ENCODE measurements around the gene CLDN34.

CLDN34 gene

GRCh38 chrX:9992061-9992460 is 24.9 kb downstream of the CLDN34 start:
- peaks cover 0 to 2% (median 0%) of the 10 kb centered on the region in 4 experiments for H3K4me1 ChIP-seq (ENCODE audit: control extremely low read depth in 1 of 4, control insufficient read depth in 4 of 4, insufficient read depth in 4 of 4, low read length in 3 of 4)

DNA sequence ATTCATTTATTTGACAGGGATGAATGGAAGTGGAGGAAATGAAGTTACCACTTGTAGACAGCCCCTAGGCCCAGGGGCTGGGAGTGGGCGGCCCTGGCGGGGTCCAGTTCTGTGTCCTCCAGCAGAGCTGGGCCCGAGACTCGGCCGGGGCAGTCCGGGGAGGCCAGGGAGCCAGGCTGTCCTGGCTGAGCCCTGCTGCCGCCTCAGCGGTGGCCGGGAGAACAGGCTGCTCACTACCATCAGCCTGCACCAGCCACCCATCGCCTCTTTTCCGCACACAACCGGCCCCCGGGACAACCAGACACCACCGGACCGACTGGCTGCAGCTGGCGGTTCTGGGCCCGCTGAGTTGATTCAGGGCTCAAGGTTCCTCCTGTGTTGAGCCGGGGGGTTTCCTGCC is 25.6 kb downstream of the CLDN34 start:
- H3K9me3 ChIP-seq (ENCODE audit: control extremely low read depth in 1 of 5, control insufficient read depth in 4 of 5, insufficient read depth in 2 of 5, low read depth in 1 of 5, low read length in 4 of 5), result no peaks in the 10 kb centered on the region
- WGBS (ENCODE audit: insufficient coverage), result 99% methylated on average over 12 of the region's 18 CpGs
- CTCF ChIA-PET, result interaction anchor here (1.1 to 2.2 kb wide), 8 partner anchors 9 to 126 kb away, joined by 3 to 10 read pairs (median 5); no protein-coding TSS in a partner anchor
- H3K36me3 ChIP-seq (ENCODE audit: control insufficient read depth in 4 of 4, insufficient read depth in 4 of 4, low read length in 3 of 4), result no peaks in the 10 kb centered on the region
- H3K4me1 ChIP-seq (ENCODE audit: control extremely low read depth in 1 of 4, control insufficient read depth in 4 of 4, insufficient read depth in 4 of 4, low read length in 3 of 4), result peaks cover 0 to 2% (median 0%) of the 10 kb centered on the region in 4 experiments
- no peaks in the 10 kb centered on the region for H3K27me3 ChIP-seq (replicated peaks in 2 of 5; ENCODE audit: control insufficient read depth in 4 of 5, insufficient read depth in 5 of 5, low read length in 4 of 5)
- H3K4me3 ChIP-seq (ENCODE audit: control insufficient read depth in 1 of 7, extremely low read depth in 1 of 7, insufficient read depth in 4 of 7, low read depth in 2 of 7, low read length in 6 of 7), result no peak overlapping the region
- no peak for DNase-seq
- H3K27ac ChIP-seq (ENCODE audit: insufficient read depth in 1 of 2, low read depth in 1 of 2, low read length in 2 of 2, poor library complexity in 1 of 2, severe bottlenecking in 2 of 2), result no peak overlapping the region
- POLR2A ChIA-PET, result no interaction called here

More at GRCh38 chrX:9992061-9992460, 24.9 kb downstream of the CLDN34 start:
- WGBS (ENCODE audit: insufficient coverage), result 88% methylated on average over 28 of the region's 28 CpGs
- no peak for DNase-seq
- CTCF ChIA-PET, result interaction anchor here (1.0 to 2.2 kb wide), 13 partner anchors 9 to 128 kb away, joined by 3 to 10 read pairs (median 4); no protein-coding TSS in a partner anchor
- POLR2A ChIA-PET, result no interaction called here
- Histone ChIP-seq H3K27me3 (replicated peaks in 2 of 5; ENCODE audit: control insufficient read depth in 4 of 5, insufficient read depth in 5 of 5, low read length in 4 of 5) (no peaks in the 10 kb centered on the region), H3K36me3 (ENCODE audit: control insufficient read depth in 4 of 4, insufficient read depth in 4 of 4, low read length in 3 of 4) (no peaks in the 10 kb centered on the region), H3K9me3 (ENCODE audit: control extremely low read depth in 1 of 5, control insufficient read depth in 4 of 5, insufficient read depth in 2 of 5, low read depth in 1 of 5, low read length in 4 of 5) (no peaks in the 10 kb centered on the region), H3K27ac (ENCODE audit: insufficient read depth in 1 of 2, low read depth in 1 of 2, low read length in 2 of 2, poor library complexity in 1 of 2, severe bottlenecking in 2 of 2) (no peak overlapping the region), H3K4me3 (ENCODE audit: control insufficient read depth in 1 of 7, extremely low read depth in 1 of 7, insufficient read depth in 4 of 7, low read depth in 2 of 7, low read length in 6 of 7) (no peak overlapping the region)

DNA sequence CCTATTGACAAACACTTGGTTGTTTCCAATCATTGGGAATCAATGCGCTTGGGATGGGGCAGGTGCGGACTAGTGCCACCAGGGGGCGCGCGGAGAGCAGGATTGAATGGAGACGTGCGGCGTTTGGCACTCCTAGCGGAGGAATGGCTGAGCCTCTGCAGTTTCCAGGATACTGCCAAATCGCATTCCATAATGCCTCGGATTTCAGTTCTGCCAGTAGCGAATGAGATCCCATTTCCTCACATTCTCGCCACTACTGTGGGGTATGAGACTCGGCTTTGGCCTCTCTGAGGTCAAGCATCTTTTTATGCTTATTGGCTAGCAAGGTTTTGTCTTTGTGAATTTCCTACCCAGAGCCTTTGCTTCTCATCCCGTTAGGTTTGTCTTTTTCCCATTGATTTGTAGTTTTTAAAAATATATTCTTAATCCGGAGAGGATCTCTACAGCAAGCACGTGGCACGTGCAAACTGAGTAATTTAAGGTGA is 28.7 kb downstream of the CLDN34 start:
- CTCF ChIA-PET, result interaction anchor here (0.8 to 7.0 kb wide), 7 partner anchors 29 to 129 kb away, joined by 3 to 84 read pairs (median 3); no protein-coding TSS in a partner anchor
- no peaks in the 10 kb centered on the region for H3K9me3 ChIP-seq (ENCODE audit: control extremely low read depth in 1 of 5, control insufficient read depth in 4 of 5, insufficient read depth in 2 of 5, low read depth in 1 of 5, low read length in 4 of 5)
- H3K27ac ChIP-seq (ENCODE audit: insufficient read depth in 1 of 2, low read depth in 1 of 2, low read length in 2 of 2, poor library complexity in 1 of 2, severe bottlenecking in 2 of 2), result no peak overlapping the region
- POLR2A ChIA-PET, result no interaction called here
- DNase-seq, result peak; percentile 61 to 74 (median 67)
- H3K4me3 ChIP-seq (ENCODE audit: control insufficient read depth in 1 of 7, extremely low read depth in 1 of 7, insufficient read depth in 4 of 7, low read depth in 2 of 7, low read length in 6 of 7), result no peak overlapping the region
- WGBS (ENCODE audit: insufficient coverage), result 24% methylated on average over 13 of the region's 18 CpGs
- peaks cover 0 to 2% (median 0%) of the 10 kb centered on the region in 4 experiments for H3K4me1 ChIP-seq (ENCODE audit: control extremely low read depth in 1 of 4, control insufficient read depth in 4 of 4, insufficient read depth in 4 of 4, low read length in 3 of 4)
- no peaks in the 10 kb centered on the region for H3K36me3 ChIP-seq (ENCODE audit: control insufficient read depth in 4 of 4, insufficient read depth in 4 of 4, low read length in 3 of 4)
- H3K27me3 ChIP-seq (replicated peaks in 2 of 5; ENCODE audit: control insufficient read depth in 4 of 5, insufficient read depth in 5 of 5, low read length in 4 of 5), result no peaks in the 10 kb centered on the region

DNA sequence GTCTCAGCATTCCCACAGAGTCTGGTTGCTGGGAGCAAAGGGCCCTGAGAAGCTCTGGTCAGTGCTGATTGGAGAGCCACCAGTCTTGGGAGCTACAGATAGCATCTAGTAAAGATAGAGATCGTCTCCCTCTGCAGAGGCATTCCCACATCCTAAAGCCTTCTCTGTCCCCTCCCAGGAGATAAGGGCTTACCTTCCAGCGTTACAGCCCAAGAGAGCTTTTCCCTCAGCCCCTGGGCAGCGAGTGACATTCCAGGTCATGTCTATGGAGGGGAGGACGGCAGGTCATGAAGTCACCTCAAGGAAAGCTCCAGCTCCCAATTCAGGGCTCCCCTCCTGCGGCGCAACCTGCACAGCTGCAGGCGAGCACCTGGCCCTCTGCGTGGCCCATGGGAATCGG is 29.9 kb downstream of the CLDN34 start:
- H3K4me1 ChIP-seq (ENCODE audit: control extremely low read depth in 1 of 4, control insufficient read depth in 4 of 4, insufficient read depth in 4 of 4, low read length in 3 of 4), result peaks cover 0 to 2% (median 0%) of the 10 kb centered on the region in 4 experiments
- ChIA-PET CTCF (interaction anchor here (0.9 to 7.0 kb wide), 14 partner anchors 10 to 125 kb away, joined by 3 to 84 read pairs (median 4); no protein-coding TSS in a partner anchor), POLR2A (no interaction called here)
- H3K36me3 ChIP-seq (ENCODE audit: control insufficient read depth in 4 of 4, insufficient read depth in 4 of 4, low read length in 3 of 4), result no peaks in the 10 kb centered on the region
- no peaks in the 10 kb centered on the region for H3K27me3 ChIP-seq (replicated peaks in 2 of 5; ENCODE audit: control insufficient read depth in 4 of 5, insufficient read depth in 5 of 5, low read length in 4 of 5)
- no peak overlapping the region for H3K4me3 ChIP-seq (ENCODE audit: control insufficient read depth in 1 of 7, extremely low read depth in 1 of 7, insufficient read depth in 4 of 7, low read depth in 2 of 7, low read length in 6 of 7)
- no peak for DNase-seq
- WGBS (ENCODE audit: insufficient coverage), result 94% methylated on average over 7 of the region's 9 CpGs
- H3K9me3 ChIP-seq (ENCODE audit: control extremely low read depth in 1 of 5, control insufficient read depth in 4 of 5, insufficient read depth in 2 of 5, low read depth in 1 of 5, low read length in 4 of 5), result no peaks in the 10 kb centered on the region
- H3K27ac ChIP-seq (ENCODE audit: insufficient read depth in 1 of 2, low read depth in 1 of 2, low read length in 2 of 2, poor library complexity in 1 of 2, severe bottlenecking in 2 of 2), result no peak overlapping the region

GRCh38 chrX:9997524-9997923 is 30.4 kb downstream of the CLDN34 start:
- POLR2A ChIA-PET, result no interaction called here
- 87% methylated on average over 6 of the region's 8 CpGs for WGBS (ENCODE audit: insufficient coverage)
- H3K27ac ChIP-seq (ENCODE audit: insufficient read depth in 1 of 2, low read depth in 1 of 2, low read length in 2 of 2, poor library complexity in 1 of 2, severe bottlenecking in 2 of 2), result no peak overlapping the region
- DNase-seq, result no peak
- H3K9me3 ChIP-seq (ENCODE audit: control extremely low read depth in 1 of 5, control insufficient read depth in 4 of 5, insufficient read depth in 2 of 5, low read depth in 1 of 5, low read length in 4 of 5), result no peaks in the 10 kb centered on the region
- H3K4me1 ChIP-seq (ENCODE audit: control extremely low read depth in 1 of 4, control insufficient read depth in 4 of 4, insufficient read depth in 4 of 4, low read length in 3 of 4), result peaks cover 0 to 2% (median 0%) of the 10 kb centered on the region in 4 experiments
- CTCF ChIA-PET, result interaction anchor here (0.7 to 7.0 kb wide), 14 partner anchors 9 to 121 kb away, joined by 3 to 84 read pairs (median 4); no protein-coding TSS in a partner anchor
- no peaks in the 10 kb centered on the region for H3K27me3 ChIP-seq (replicated peaks in 2 of 5; ENCODE audit: control insufficient read depth in 4 of 5, insufficient read depth in 5 of 5, low read length in 4 of 5)
- no peaks in the 10 kb centered on the region for H3K36me3 ChIP-seq (ENCODE audit: control insufficient read depth in 4 of 4, insufficient read depth in 4 of 4, low read length in 3 of 4)
- H3K4me3 ChIP-seq (ENCODE audit: control insufficient read depth in 1 of 7, extremely low read depth in 1 of 7, insufficient read depth in 4 of 7, low read depth in 2 of 7, low read length in 6 of 7), result no peak overlapping the region

- WGBS (ENCODE audit: insufficient coverage), result no CpG with 5 or more reads among the region's 3 CpGs
- DNase-seq, result no peak
- Histone ChIP-seq H3K4me3 (ENCODE audit: control insufficient read depth in 1 of 7, extremely low read depth in 1 of 7, insufficient read depth in 4 of 7, low read depth in 2 of 7, low read length in 6 of 7) (no peak overlapping the region), H3K27ac (ENCODE audit: insufficient read depth in 1 of 2, low read depth in 1 of 2, low read length in 2 of 2, poor library complexity in 1 of 2, severe bottlenecking in 2 of 2) (no peak overlapping the region), H3K27me3 (replicated peaks in 2 of 5; ENCODE audit: control insufficient read depth in 4 of 5, insufficient read depth in 5 of 5, low read length in 4 of 5) (no peaks in the 10 kb centered on the region), H3K9me3 (ENCODE audit: control extremely low read depth in 1 of 5, control insufficient read depth in 4 of 5, insufficient read depth in 2 of 5, low read depth in 1 of 5, low read length in 4 of 5) (no peaks in the 10 kb centered on the region), H3K4me1 (ENCODE audit: control extremely low read depth in 1 of 4, control insufficient read depth in 4 of 4, insufficient read depth in 4 of 4, low read length in 3 of 4) (peaks cover 0 to 11% (median 3%) of the 10 kb centered on the region in 4 experiments), H3K36me3 (ENCODE audit: control insufficient read depth in 4 of 4, insufficient read depth in 4 of 4, low read length in 3 of 4) (no peaks in the 10 kb centered on the region)
- CTCF ChIA-PET, result interaction anchor here (0.9 to 3.4 kb wide), 2 partner anchors 10 to 118 kb away, joined by 3 to 10 read pairs; no protein-coding TSS in a partner anchor
- POLR2A ChIA-PET, result no interaction called here
Observed at GRCh38 chrX:10001496-10001895, 34.3 kb downstream of the CLDN34 start.

DNA sequence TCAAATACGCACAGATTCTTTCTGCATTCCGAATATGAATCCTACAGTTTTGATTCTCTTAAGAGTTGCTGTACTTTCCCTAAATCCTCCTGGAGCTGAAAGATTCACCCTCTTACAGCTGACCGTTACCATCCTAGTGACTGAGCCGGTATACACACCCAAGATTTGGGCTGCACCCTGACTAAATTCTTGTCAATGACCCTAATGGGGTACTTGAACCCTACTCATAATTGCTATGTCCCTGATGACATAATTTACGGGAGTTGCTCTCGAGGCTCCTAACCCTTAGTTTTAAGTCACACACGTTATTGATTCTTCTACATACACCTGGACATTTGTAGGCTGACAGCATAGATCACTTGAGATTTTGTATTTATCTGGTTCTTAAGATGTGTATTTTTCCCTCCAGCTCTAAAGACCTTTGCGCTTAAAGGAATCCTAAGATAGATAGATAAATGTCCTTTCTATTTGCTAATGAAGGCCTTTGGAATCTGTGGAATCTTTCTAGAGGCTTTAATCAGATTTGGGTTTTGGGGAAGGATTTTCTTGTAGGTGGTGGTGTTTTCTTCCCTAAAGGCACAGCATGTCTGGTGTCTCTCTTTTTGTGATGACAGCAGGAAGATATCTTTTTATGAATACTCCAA is 37.8 kb downstream of the CLDN34 start:
- no peak for DNase-seq
- ChIA-PET CTCF (interaction anchor here (1.0 to 1.6 kb wide), 2 partner anchors 12 to 106 kb away, joined by 3 read pairs; no protein-coding TSS in a partner anchor), POLR2A (interaction anchor here (1.2 kb wide), 1 partner anchor 10 kb away, joined by 4 read pairs; no protein-coding TSS in a partner anchor)
- WGBS (ENCODE audit: insufficient coverage), result 93% methylated on average over 7 of the region's 8 CpGs
- Histone ChIP-seq H3K4me3 (ENCODE audit: control insufficient read depth in 1 of 7, extremely low read depth in 1 of 7, insufficient read depth in 4 of 7, low read depth in 2 of 7, low read length in 6 of 7) (no peak overlapping the region), H3K36me3 (ENCODE audit: control insufficient read depth in 4 of 4, insufficient read depth in 4 of 4, low read length in 3 of 4) (no peaks in the 10 kb centered on the region), H3K27ac (ENCODE audit: insufficient read depth in 1 of 2, low read depth in 1 of 2, low read length in 2 of 2, poor library complexity in 1 of 2, severe bottlenecking in 2 of 2) (no peak overlapping the region), H3K4me1 (ENCODE audit: control extremely low read depth in 1 of 4, control insufficient read depth in 4 of 4, insufficient read depth in 4 of 4, low read length in 3 of 4) (peaks cover 0 to 22% (median 9%) of the 10 kb centered on the region in 4 experiments), H3K27me3 (replicated peaks in 2 of 5; ENCODE audit: control insufficient read depth in 4 of 5, insufficient read depth in 5 of 5, low read length in 4 of 5) (no peaks in the 10 kb centered on the region), H3K9me3 (ENCODE audit: control extremely low read depth in 1 of 5, control insufficient read depth in 4 of 5, insufficient read depth in 2 of 5, low read depth in 1 of 5, low read length in 4 of 5) (peaks cover 0 to 2% (median 0%) of the 10 kb centered on the region in 5 experiments)

All from common myeloid progenitor, CD34-positive (primary cell).